A673 (cell line): ENCODE results near the gene ELF1. TPM values are rescaled to one million over a fixed set of nuclear protein-coding genes. Genes with fewer than 3 reads are reported as not detected.
A peak's percentile ranks its signal among the peaks of the same experiment; 100 is the strongest.

ENCODE experiments used
- BruUV-seq: library from RNA; stranded (reverse); fragments of 400-500 nt; replicated peaks from 2 replicates; lab custom pipeline; 2021; lab: Mats Ljungman, UMichigan
- CTCF ChIA-PET: fragments of 300-600 bp; sonication (Branson Sonifier 250); formaldehyde crosslinking; loops from one replicate; lab custom pipeline; 2022; ENCODE audit warnings: antibody characterized with exemption; lab: Charles Lee
- POLR2A ChIA-PET: fragments of 300-600 bp; sonication (Branson Sonifier 250); formaldehyde crosslinking; loops from one replicate; lab custom pipeline; 2022; ENCODE audit warnings: antibody characterized with exemption; ENCODE audit not compliant: low non-redundant PET; lab: Charles Lee
- DNase-seq: peaks from one replicate; pipeline ENCODE4 v3.0.0-alpha.2; 2015; ENCODE audit warnings: low spot score
- H3K27ac ChIP-seq: fragments of 200-600 bp; sonication (generic); 2 replicates; pipeline ENCODE4 v1.5.1; 2016; ENCODE audit warnings: mixed run types, low read depth, mild to moderate bottlenecking, mixed read lengths, antibody characterized with exemption, low read length; ENCODE audit not compliant: poor library complexity, severe bottlenecking
- H3K27me3 ChIP-seq: fragments of 200-600 bp; sonication (generic); replicated peaks from 2 replicates; pipeline ENCODE4 v1.6.1; 2017; ENCODE audit warnings: mixed run types, low read depth, mild to moderate bottlenecking, mixed read lengths, antibody characterized with exemption, low read length; ENCODE audit not compliant: insufficient read depth, poor library complexity
- H3K36me3 ChIP-seq: fragments of 200-600 bp; sonication (generic); 2 replicates; pipeline ENCODE4 v1.6.1; 2016; ENCODE audit warnings: mixed run types, mild to moderate bottlenecking, mixed read lengths, antibody characterized with exemption, low read length; ENCODE audit not compliant: insufficient read depth, poor library complexity, severe bottlenecking
- H3K4me1 ChIP-seq: fragments of 200-600 bp; sonication (generic); 2 replicates; pipeline ENCODE4 v1.6.1; 2017; ENCODE audit warnings: mixed run types, mild to moderate bottlenecking, mixed read lengths, antibody characterized with exemption, low read length; ENCODE audit not compliant: insufficient read depth, poor library complexity, severe bottlenecking
- H3K4me3 ChIP-seq: fragments of 200-600 bp; sonication (generic); 2 replicates; pipeline ENCODE4 v1.5.1; 2016; ENCODE audit warnings: low read depth, mixed run types, mild to moderate bottlenecking, mixed read lengths, low read length; ENCODE audit not compliant: poor library complexity, severe bottlenecking
- H3K9me3 ChIP-seq: fragments of 200-600 bp; sonication (generic); 2 replicates; pipeline ENCODE4 v1.6.1; 2016; ENCODE audit warnings: mixed run types, low read depth, mild to moderate bottlenecking, mixed read lengths, antibody characterized with exemption, low read length; ENCODE audit not compliant: poor library complexity, severe bottlenecking
- CTCF ChIP-seq: fragments of 300-800, 200-600 bp; sonication (generic); conservative IDR thresholded peaks from 2 replicates; pipeline ENCODE4 v1.5.1; 2017; ENCODE audit warnings: low read depth, mild to moderate bottlenecking, antibody characterized with exemption, low read length, moderate library complexity, mixed read lengths
- EZH2 ChIP-seq: fragments of 200-600 bp; sonication (generic); IDR thresholded peaks from 2 replicates; pipeline ENCODE4 v1.6.1; 2017; ENCODE audit warnings: borderline replicate concordance, low read depth, mild to moderate bottlenecking, mixed read lengths, antibody characterized with exemption, low read length; ENCODE audit not compliant: poor library complexity, severe bottlenecking
- intact Hi-C: fragments of 100-400 bp; cut with micrococcal nuclease; formaldehyde crosslinking; loops from one replicate; pipeline ENCODE4 v1.10.0; 2022; ENCODE audit not compliant: unreplicated experiment
- total RNA-seq: library from RNA; stranded (reverse); gene quantifications from 2 replicates; pipeline ENCODE4 v1.2.3, GENCODE V29; 2021

The ELF1 gene
- total RNA-seq, 1 experiment from 2014 or later = 31.5 TPM

GRCh38 chr13:40970803-40971202 lies 48.3 kb downstream of the ELF1 start:
- DNase-seq = no peak
- Histone ChIP-seq H3K27me3 (no peaks in the 10 kb centered on the region), H3K4me3 (no peak overlapping the region), H3K36me3 (no peaks in the 10 kb centered on the region), H3K27ac (no peak overlapping the region), H3K9me3 (no peaks in the 10 kb centered on the region), H3K4me1 (peaks cover 32% of the 10 kb centered on the region)
- intact Hi-C loops = no loop called here
- ChIA-PET CTCF (no interaction called here), POLR2A (no interaction called here)
- BruUV-seq = no TSS peak
- no peak for TF ChIP-seq EZH2
- TF ChIP-seq CTCF = no peak

GRCh38 chr13:40969169-40969901 lies 49.8 kb downstream of the ELF1 start:
- no peaks in the 10 kb centered on the region for H3K27me3 ChIP-seq
- POLR2A ChIA-PET = no interaction called here

GRCh38 chr13:40968416-40969000 lies 50.6 kb downstream of the ELF1 start:
- intact Hi-C loops = no loop called here
- H3K36me3 ChIP-seq = no peaks in the 10 kb centered on the region
- peaks cover 16% of the 10 kb centered on the region for H3K4me1 ChIP-seq
- no peak overlapping the region for H3K4me3 ChIP-seq
- H3K27ac ChIP-seq = no peak overlapping the region
- TF ChIP-seq EZH2 = no peak
- TF ChIP-seq CTCF = no peak
- H3K27me3 ChIP-seq = no peaks in the 10 kb centered on the region
- ChIA-PET POLR2A (no interaction called here), CTCF (no interaction called here)
- no peak for DNase-seq
- H3K9me3 ChIP-seq = no peaks in the 10 kb centered on the region
- no TSS peak for BruUV-seq

More at GRCh38 chr13:40969169-40969901, 49.8 kb downstream of the ELF1 start:
- H3K4me3 ChIP-seq = no peak overlapping the region
- H3K4me1 ChIP-seq = peaks cover 20% of the 10 kb centered on the region
- CTCF ChIA-PET = no interaction called here
- no peaks in the 10 kb centered on the region for H3K9me3 ChIP-seq
- H3K36me3 ChIP-seq = no peaks in the 10 kb centered on the region
- peak overlapping the region; percentile 9 for H3K27ac ChIP-seq
- BruUV-seq = no TSS peak
- no peak for DNase-seq
- intact Hi-C loops = no loop called here
- TF ChIP-seq EZH2 = no peak
- TF ChIP-seq CTCF = no peak
